ENCODE measurements around the gene GCSAM.

The GCSAM gene

DNA sequence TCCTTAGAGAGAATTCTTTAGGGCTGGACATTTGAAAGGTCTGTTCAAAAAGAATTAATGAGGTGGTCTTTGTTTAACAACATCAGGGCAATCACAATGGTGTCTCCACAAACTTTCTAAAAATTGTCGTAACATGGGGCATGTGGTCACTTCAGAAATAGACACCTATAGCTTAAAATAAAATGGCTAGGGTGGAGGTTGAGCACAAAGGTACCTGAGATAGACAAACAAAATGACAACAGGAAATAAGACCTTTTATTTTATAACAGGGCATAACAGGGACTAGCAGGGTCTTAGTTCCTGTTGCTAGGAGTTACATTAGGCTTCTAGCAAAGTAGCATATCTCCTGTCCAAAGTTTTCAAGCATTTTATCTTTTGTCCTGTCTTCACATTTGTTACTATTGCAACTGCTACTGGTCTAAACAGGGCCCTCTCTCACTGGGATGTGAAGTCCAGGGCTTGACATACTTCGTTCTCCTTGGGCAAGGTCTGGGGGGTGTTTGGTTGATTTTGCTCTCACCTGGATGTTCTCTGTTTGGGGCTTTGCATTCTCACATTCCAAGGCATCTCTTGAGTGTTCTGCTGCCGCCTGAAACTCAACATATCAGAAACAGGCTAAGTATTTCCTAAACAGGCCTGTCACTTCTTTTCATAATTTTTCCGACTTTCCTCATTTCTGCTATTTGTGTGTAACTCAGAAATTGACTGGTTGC lies 3.0 kb downstream of the GCSAM start:
- no peak for FAIRE-seq
- no peak for DNase-seq (ENCODE audit: insufficient read length, low spot score)

DNA sequence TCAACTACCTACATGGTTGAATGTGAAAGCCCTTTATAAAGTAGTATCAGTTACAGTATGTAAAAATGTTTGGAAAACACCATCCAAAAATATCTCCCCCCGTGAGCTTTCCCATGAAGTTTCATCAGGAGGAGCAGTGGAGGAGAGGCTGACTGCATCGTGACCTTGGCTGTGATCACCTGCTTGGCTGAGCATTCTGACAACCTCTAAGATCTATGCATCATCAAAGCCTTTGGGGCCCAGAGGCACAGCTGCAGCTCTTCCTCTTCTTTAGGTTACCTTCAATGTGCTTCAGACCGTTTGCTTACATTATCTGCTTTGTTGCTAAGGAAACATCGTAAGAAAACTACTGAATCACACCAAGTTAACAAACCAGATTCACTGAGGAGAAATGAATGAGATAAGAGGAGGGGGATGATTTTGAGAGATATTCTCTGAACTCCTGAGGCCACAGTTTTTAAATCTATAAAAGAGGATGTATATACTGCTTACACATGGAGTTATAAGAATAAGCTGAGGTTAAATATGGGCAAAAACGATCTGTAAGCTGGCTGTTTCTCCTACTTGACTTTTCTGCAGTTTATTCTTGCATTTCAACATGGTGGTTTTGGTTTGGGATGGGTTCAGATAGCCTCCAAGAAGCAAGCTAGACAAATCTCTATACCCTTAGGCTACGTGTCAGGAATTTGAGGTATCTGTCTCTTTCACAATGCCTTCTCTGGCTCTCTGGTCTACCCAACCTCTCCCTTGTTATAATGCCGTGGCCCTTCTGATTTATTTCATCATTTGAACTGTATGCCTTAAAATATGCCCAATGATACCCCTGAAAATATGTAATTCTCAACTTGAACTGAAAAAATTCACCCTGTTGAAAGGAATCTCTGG lies 4.0 kb downstream of the GCSAM start:
- FAIRE-seq (peak; percentile 26), DNase-seq (ENCODE audit: insufficient read length, low spot score) (peak; percentile 44)

- FAIRE-seq, result peak; percentile 13
- DNase-seq (ENCODE audit: insufficient read length, low spot score), result no peak
Measured at GRCh38 chr3:112127522-112128494, 5.2 kb downstream of the GCSAM start.

DNA sequence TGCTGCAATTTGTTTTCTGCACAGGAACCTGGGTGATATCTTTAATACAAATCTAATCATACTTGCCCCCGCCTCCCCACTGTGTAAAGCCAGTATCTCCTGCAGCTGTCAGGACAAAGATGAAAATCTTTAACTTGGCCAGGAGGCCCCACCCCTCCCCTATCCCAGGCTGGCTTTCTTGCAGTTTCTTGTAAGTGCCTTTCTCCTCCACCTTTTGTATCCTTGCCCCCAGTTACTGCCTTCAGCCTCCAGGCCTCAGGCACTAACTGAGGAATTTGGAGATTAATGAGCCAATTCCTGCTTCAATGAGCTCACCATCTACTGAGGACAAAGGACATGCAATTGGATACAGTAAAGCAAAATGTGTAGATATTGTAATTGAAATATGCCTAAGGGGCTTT lies 6.5 kb downstream of the GCSAM start:
- FAIRE-seq, result no peak
- DNase-seq (ENCODE audit: insufficient read length, low spot score), result peak; percentile 23

DNA sequence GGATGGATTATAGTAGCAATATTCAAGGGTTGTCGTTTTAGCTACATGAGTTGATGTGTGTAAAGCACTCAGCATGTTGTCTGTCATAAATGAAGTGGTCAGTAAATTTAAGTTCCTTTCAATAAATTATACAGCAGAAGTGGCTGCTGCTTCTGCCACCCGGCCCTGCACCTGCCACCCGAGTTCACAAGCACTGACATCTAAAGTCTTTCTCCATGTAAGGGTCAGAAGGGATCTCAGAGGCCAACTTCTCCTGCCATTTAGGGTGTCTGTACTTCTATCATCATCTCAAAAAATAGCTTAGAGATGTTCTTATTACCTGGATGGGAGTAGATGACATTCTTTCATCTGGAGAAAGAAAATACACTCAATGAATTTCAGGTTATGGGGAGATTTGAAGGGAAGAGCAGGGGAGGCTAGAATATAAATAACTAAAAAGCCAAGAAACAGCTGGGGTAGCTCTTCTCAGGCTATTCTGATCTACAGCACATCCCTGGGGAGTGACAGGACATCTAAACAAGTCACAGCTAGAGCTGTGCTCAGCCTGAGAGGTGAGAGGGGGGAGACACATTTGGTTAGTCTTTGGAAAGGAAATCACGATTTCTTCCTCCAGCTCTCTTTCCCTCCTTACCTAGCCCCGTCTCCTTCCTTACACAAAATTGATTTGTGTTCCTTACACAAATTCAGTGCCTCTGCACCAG lies 8.0 kb downstream of the GCSAM start:
- DNase-seq (ENCODE audit: insufficient read length, low spot score) (no peak), FAIRE-seq (no peak)

- no peak for FAIRE-seq
- no peak for DNase-seq (ENCODE audit: insufficient read length, low spot score)
Measured at GRCh38 chr3:112123548-112123947, 9.5 kb downstream of the GCSAM start.

GRCh38 chr3:112122870-112123269 lies 10.2 kb downstream of the GCSAM start:
- FAIRE-seq (no peak), DNase-seq (ENCODE audit: insufficient read length, low spot score) (no peak)

DNA sequence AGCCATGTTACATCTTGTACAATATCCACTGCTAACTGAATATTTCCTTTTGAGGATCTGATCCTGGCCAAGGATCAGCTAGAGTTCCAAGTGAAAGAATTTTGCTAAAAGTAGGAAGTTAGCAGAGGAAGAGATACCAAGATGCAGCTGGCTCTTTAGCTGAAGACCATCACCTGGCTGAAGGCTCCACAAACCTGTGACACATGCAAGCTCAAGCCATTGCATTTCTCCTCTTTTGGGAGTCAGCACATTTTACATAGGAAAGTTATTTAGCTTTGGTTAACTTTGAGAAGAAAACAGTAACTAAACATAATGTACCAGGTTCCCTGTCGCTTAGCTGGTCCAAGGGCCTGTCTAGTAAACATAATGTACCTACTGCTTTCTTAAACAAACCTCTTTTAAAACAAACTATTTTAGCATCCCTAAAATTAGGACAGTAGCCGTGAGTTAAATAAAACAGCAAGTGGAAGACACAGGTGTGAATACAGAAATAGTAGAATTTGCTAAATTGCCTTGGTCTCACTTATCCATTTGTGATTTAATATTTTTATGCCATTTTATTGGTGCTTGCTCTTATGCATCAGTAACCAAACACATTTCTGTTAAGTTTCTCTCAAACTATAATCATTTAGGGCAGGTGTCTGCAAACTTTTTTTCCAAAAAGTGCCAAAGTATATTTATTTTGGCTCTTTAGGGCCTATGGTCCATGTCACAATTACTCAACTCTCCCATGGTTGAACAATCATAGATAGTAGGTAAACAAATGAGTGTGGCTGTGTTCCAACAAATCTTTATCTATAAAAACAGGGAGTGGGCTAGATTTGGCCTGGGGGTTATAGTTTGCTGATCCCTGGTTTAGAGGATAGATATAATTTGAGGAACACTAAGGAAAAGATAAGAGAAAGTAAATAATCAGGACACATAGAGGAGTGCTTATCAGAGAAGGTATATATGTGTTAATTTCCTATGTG lies 11.2 kb downstream of the GCSAM start:
- DNase-seq (ENCODE audit: insufficient read length, low spot score), result no peak
- FAIRE-seq, result no peak

DNA sequence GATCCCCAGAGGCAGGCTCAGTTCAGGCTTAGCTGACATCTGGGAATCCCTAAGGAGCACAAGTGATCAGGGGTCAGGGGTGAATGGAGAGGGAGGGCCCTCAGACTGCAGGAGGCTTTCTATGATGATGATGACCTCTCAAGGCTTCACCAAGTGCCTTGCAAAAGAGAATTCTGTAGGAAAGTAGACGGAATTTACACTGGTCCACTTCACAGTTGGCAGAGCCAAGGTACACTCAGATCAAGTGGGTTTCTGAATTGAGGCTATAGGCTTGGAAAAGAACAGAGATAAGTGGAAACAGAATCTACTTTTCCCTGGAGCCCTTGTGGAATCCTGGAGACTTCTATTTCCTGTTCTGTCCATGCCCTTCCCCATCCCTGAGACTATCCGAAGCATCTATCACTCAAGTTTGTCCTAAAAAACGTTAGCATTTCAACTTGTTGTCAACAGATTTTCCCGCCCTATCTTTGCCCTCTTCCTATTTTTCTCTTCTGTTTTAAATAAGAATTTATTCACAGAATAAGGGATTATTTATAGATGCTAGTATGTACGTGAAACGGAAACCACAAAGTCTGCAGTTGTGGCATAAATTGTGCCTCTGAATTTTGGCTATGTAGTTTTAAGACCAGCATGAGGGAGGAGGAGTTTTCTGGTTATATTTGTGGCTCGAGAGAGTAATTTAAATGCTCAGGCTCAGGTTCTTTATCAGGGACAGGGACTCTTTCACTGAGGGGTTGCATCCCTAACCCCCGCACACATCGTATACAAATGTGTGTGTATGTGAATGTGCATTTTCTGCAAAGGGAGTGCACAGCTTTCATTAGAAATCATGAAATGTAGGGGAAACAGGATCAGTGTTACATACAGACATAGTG lies 12.8 kb downstream of the GCSAM start:
- FAIRE-seq (no peak), DNase-seq (ENCODE audit: insufficient read length, low spot score) (no peak)

- DNase-seq (ENCODE audit: insufficient read length, low spot score) (no peak), FAIRE-seq (no peak)
Measured at GRCh38 chr3:112117841-112118571, 15.0 kb downstream of the GCSAM start.

DNA sequence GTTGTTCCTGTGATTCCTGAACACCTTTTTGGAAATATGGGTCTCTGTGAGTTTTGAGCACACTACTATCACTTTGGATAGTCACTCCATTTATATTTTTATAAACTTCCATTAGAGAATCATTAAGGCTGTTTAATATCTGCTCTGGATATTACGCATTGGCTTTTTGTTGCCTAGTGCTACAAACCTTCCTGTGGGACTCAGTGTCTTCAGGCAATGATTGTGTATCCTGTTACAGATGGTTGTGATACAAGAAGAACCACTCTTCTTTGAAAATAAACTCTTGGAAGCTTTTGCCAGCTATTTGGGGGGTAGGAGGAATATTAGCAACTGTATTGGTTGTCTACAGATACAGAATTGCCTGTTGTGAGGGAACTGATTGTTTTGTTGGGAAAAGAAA lies 15.6 kb downstream of the GCSAM start:
- no peak for DNase-seq (ENCODE audit: insufficient read length, low spot score)
- FAIRE-seq, result no peak

- FAIRE-seq (no peak), DNase-seq (ENCODE audit: insufficient read length, low spot score) (no peak)
Measured at GRCh38 chr3:112116748-112117186, 16.3 kb downstream of the GCSAM start.

DNA sequence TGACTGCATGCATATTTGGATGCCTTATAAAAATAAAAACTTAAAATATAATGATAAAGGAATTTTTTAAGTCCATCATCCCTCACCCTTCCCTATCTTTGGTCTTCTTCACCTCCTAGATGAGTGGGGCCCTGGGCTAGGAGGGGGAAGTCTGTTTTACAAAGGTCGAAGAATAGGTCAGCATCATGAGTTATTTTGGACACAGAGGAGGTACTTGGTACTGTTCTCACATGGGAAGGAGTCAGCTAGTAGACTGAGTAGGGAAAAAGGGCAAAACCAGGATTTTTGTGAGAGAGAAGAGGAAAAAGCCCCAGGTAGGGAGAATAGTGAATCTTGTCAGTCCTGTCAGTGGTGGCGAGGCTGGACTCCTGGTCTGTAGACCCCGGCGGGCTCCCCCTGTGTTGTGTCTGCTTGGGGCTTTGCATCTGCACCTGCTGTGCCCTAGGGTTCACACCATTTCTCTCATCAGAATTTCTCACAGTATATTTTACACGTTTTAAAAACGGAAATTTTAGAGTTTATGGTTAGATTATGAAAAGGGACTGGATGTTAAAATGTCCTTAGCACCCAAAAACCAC lies 17.2 kb downstream of the GCSAM start:
- FAIRE-seq, result no peak

DNA sequence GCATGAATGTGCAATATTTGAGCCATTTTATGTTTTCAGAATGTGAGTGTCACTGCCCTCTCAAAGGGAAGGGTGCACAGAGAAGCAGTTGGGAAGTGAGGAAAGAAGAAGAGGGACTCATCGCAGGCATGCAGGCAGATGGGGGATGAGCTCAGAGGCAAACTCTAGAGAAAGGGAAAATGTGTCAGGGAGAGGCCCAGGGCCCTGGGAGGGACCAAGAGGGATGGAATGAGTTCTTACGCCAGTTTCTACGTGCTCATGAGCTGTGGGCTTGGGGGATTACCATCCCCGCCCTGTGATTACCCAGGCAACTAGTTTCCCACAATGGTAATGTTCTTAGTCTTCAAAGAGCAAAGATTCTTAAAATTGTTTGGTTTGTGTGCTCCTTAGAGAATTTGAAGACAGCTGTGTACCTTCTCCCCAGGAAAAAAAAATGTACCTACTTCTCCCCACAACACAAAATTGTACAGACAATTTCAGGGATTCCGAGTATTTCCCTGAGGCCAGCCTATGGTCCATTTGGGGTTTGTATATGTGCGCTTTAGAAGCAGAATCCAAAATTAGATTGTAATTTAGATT lies 17.8 kb downstream of the GCSAM start:
- FAIRE-seq (no peak), DNase-seq (ENCODE audit: insufficient read length, low spot score) (no peak)

More for the DNA sequence above, 17.2 kb downstream of the GCSAM start:
- DNase-seq (ENCODE audit: insufficient read length, low spot score), result no peak

DNA sequence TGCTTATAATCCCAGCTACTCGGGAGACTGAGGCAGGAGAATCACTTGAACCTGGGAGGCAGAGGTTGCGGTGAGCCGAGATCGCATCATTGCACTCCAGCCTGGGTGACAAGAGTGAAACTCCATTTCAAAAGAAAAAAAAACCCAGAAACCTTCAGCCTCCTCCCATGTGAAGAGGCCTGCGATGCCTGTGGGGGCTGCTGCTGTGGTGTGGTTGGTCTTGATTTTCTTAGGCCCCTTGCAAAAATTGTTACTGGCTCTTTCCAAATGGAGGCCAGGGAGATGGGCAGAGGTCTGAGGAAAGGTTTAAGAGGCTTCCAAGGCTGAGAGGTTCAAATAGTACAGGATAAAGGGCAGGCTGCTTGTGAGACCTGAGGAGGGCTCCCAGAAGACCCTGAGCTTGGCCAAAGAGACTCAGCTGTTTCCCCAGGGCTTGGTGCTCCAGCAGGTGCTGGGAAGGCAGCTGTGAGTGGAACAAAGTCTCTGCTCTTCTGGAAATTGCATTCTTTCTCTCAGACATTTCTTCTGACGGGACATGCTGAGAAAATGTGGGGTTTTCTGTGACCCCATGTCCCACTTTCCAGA lies 18.4 kb downstream of the GCSAM start:
- DNase-seq (ENCODE audit: insufficient read length, low spot score) (no peak), FAIRE-seq (no peak)

DNA sequence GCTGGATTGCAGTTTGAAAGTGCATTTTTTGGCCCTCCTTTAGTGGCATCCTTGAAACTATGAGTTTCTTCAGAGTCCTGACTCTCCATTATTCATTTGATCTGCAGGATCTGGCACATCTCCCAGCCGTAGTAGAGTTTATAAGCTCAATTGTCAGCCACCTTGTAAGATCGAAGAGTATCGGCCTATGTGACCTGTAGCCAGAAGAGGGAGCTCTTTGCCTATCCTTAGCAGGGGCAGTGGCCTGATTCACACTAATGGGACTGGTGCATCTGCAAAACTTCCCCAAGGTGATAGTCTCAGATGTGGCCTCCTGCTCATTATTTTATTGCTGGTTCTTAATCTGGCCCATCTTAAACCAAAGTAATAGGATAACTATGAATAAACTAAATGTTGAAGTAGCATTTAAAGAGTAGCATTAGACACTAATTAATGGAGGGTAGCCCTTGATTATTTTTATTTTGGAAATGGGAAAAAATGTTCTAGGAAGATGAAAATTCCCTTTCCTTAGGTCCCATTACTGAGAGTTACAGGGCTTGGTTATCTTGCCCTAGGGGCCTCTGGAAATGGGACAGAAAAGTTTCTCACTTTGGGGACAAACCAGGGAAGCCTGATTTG lies 21.2 kb downstream of the GCSAM start:
- DNase-seq (ENCODE audit: insufficient read length, low spot score) (peak; percentile 76), FAIRE-seq (no peak)

Measured in HTR-8/SVneo (cell line).